T-helper 22 cell (primary cell): ENCODE measurements around the gene RIOK2.

ENCODE experiments used
- DNase-seq: peaks from one replicate; pipeline ENCODE4 v3.0.0-alpha.2; 2020; ENCODE audit warnings: low read depth

The RIOK2 gene

DNA sequence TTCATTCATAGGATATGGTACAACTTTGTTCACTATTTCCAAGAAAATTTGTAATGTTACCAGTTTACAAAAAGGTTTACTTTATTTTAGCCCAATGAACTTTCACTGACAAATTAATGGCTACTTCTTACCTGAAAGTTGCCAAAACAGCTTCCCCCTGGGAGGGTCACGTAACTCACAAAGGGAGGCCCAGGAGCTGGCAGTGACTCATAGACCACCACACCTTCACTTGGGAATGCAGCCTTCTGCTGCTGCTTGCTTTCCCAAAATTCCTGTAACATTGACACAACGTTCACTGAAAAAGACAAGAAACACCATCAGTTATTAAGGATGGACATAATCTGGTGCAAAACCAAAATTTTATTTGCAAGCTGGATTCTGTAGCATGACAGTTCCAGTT is 58.7 kb downstream of the RIOK2 start:
- no peak for DNase-seq

DNA sequence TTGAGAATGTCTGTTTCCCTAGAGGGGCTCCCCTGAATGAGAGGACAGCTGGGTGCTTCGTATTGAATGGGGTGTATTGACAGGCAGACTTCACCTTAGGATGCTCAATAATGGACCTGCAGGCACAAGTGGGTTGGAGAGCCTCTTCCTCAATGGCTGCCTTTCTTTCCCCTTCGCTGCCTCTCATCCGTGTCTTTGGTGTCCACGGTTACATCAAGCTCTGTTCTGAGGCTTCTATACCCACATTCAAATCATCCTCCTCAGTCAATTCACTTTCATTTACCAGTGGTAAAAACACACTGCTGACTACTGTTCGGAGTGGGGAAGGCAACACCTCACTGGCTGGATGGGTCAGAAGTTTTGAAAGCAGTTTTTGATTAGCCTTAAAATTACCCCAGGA is 61.2 kb downstream of the RIOK2 start:
- no peak for DNase-seq

DNA sequence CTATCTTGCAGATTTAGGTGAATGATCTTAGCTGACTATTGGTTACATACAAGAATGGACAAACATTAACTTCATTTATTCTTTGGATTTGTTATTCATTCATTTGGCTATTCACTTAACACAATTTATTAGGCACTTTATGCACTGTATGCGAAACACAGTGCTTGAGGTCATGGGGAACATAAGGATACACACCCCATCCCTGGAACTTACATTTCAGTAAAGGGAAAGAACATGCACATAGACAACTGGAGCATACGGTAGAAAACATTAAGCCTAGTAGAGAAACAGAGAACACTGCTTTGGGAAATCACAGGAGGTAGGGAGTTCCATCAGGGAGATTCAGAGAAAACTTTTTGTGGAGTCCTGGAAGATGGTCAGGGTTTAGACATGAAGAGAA is 62.9 kb downstream of the RIOK2 start:
- DNase-seq = no peak

DNA sequence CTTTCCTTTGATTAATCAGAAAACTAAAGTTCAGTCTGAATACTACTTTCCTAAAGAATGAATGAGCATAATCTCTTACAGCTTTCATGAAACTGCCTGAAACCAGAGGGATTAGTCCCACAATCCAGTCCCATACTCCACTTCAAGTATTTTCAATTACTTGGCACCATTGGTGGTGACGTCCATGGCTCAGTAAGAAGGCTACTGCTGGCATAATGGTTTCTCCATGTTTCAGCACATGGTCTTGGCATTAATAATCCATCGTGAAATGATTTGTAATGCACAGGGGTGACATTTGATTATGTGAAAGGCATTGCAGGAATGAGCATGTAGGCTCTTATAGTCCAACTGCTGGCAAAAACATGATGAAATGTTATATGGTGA is 64.0 kb downstream of the RIOK2 start:
- no peak for DNase-seq

DNA sequence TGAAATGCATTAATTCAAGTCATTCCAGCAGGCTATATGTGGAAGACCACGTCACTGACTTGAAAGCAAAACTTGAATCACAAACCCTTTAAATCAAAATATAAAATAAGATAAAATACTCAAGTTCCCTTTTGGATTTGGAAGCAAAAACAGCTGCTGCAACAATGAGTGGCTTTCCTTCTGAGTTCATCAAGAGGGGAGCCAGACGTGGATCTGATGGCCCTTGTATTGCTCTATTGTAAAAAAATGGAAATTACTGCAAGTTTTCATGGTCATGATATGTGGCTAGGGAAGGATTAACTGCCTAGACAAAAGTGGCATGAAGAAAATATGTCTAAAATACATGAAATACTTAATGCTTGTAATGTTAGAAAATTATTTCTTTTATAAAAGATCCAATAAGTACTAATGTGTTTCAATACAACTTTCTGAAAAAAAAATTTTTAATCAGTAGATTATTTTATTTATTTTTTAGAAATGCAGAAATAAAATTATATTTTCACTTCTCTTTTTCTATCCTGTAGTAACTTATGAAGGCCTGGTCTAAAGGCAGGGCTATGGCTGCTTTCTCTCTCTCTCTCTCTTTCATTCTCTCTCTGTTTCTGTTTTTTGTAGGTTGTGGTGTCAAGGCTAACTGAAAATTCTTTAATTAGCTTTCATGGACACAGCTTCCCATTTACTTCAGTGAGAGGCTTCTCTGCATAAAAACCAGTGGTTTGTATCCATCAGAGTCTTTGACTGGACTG is 64.6 kb downstream of the RIOK2 start:
- DNase-seq = no peak

DNA sequence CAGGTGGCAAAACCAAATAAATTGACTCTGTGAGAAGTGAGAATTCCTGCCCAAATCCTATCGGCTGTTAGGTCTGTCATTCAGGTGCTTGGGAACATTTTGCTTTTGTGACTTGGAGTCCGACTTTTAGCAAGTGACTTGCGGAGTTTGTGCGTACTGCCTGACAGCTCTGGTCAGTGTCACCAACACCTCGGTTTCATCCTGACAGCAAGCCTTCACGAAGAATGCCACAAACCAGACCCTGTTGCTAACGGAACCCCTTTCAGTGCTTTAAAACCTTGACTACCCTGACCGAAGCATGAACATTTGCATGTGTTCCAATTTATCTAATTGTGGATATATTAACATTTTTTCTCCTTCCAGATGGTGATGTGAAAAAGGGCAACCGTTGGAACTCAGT is 67.1 kb downstream of the RIOK2 start:
- no peak for DNase-seq

DNA sequence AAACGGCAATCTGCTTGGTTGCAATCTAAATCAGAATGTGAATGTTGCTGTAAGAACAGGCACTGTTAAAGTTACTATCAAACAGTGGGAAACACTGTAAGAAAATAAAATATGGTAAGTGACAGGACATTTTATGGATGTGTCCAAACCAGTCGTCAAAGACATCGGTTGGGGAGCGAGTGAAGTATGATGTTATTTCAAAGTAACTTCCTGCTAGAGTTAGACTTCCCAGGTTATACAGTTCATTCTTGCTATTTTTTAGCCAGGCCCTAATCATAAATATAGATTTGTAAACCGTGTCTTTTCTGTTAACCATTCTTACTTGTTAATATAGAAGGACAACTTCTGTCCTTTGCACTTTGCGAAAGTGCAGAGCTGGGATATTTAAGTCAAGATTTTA is 70.8 kb downstream of the RIOK2 start:
- DNase-seq = no peak

DNA sequence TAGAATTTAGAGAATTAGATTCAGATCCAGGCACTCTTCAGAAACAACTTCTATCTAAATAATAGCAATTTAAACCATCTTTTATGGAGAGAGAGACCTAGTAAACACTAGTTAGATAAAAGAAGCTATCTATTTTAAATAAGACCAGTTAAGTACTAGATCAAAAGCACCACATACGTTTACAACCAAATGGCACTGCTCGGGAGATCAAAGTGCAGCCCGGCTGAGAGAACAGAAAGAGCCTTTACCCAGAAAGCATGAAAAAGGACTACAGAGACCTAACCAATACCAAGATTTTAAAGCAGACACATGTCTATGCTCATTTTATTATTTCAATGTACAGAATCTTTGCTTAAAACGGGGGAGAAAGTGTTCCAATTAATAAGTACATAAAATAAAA is 71.4 kb downstream of the RIOK2 start:
- DNase-seq = no peak

DNA sequence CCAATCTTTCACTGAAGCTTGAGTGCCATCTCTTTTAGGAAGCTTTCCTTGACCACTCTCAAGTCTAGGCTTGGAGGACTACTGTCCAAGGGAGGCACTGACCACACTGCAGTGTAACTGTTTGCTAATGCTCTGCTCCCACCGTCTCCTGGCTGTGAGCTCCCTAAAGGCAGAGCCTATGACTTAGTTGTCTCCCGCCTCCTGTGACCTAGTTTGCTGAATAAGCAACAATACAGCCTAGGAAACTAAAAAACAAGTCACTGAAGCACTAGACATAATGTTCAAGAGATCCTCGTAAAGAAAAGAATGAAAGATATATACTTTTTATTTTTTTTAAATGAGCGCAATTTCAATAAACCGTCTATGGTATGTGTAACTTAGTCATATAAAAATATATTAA is 72.0 kb downstream of the RIOK2 start:
- DNase-seq = no peak
